ENCODE data around the gene TFCP2L1.

TFCP2L1 gene

DNA sequence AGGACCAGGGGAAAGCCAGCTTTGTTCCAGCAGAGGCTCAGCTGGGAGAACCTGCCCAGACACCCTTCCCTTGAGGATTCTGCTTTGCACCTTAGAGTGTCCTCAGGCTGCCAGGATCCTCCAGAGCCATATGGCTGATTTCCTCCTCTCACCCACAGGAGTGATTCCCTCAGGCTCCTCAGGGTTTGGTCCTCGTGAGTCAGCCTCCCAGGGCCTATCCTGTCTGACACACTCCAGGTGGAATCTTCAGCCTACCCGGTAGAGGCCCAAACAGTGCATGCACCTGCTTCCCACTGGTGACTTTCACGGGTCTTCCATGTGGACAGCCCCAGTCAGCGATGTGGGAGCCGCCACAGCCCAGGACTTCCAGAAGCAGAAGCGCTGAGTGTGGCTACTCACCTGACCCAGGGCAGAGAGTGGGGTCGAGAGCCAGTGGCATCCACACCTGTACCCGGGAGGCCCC, 73.3 kb downstream of the TFCP2L1 start:
- TF ChIP-seq, protein P1, sequence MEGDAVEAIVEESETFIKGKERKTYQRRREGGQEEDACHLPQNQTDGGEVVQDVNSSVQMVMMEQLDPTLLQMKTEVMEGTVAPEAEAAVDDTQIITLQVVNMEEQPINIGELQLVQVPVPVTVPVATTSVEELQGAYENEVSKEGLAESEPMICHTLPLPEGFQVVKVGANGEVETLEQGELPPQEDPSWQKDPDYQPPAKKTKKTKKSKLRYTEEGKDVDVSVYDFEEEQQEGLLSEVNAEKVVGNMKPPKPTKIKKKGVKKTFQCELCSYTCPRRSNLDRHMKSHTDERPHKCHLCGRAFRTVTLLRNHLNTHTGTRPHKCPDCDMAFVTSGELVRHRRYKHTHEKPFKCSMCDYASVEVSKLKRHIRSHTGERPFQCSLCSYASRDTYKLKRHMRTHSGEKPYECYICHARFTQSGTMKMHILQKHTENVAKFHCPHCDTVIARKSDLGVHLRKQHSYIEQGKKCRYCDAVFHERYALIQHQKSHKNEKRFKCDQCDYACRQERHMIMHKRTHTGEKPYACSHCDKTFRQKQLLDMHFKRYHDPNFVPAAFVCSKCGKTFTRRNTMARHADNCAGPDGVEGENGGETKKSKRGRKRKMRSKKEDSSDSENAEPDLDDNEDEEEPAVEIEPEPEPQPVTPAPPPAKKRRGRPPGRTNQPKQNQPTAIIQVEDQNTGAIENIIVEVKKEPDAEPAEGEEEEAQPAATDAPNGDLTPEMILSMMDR (IDR thresholded peaks at IDR 0.05; ENCODE audit: low read depth, low read length, missing control alignments), result no peak
- DNase-seq (ENCODE audit: low read depth), result no peak
- no peak overlapping the region for H3K4me3 ChIP-seq (ENCODE audit: low read depth, low read length)

DNA sequence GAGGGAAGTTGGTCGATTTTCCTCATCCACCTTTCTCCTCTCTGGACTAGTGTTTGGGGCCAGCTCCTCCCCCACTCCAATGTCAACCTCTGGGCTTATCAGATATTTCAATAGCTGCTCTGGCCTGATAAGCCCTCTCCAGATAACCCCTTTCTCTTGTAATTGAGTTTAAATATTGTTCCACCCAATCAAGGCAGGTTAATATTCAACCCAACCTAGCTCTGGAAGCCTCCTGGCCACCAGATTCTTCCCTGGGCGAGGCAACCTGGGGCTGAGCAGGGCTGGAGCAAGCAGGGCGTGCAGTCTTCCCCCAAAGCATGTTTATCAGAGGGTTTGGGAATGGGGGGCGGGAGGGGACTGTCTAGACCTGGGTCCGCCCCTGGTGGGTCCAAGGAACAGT, 73.8 kb downstream of the TFCP2L1 start:
- DNase-seq (ENCODE audit: low read depth), result no peak
- TF ChIP-seq, protein P1 (IDR thresholded peaks at IDR 0.05; ENCODE audit: low read depth, low read length, missing control alignments), result no peak
- H3K4me3 ChIP-seq (ENCODE audit: low read depth, low read length), result no peak overlapping the region

DNA sequence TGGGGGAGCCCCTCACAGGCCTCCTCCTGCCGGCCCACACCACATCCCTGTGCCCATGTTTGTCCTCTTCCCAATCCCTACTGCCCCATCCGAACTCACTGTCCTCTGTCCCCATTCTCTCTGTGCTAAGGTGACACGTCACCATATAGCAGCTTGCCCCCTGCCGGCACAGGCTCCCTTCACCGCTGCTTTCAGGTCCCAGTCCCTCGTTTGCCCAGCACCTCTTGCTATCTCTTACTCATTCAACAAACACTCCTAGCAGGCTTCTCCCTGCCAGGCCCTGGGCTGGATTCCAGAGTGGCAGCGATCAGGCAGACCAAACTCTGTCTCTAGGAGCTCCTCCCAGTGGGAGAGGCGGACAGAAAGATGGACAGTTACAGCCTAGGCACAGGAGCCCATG, 74.3 kb downstream of the TFCP2L1 start:
- H3K4me3 ChIP-seq (ENCODE audit: low read depth, low read length), result no peak overlapping the region
- TF ChIP-seq, protein P1 (IDR thresholded peaks at IDR 0.05; ENCODE audit: low read depth, low read length, missing control alignments), result no peak
- DNase-seq (ENCODE audit: low read depth), result no peak

DNA sequence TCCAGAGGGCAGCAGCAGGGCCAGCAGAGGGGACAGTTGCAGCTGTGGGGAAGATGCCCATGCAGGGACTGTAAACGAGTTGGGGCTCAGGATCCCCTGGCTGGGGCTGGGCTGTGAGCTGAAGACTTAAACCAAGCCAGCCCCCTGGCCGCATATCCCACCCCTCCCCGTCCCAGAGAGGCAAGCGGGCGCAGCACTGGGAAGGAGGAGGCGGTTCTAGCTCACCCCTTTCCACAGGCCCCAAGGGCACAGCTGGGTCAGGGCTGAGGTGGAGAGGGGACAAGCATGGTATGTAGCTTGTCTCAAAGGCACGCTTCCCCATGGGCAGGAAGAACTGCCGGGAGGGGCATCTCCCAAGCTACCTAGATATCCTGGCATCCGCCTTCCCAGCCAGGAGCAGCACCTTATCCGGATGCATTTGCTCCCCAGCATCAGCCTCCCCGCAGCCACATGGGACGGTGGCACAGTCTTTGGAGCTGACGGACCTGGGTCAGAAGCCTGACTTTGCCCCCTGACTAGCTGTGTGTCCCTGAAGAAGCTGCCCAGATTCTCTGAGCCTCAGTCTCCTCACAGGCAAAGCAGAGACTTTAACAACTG, 75.9 kb downstream of the TFCP2L1 start:
- TF ChIP-seq, protein P1 (IDR thresholded peaks at IDR 0.05; ENCODE audit: low read depth, low read length, missing control alignments), result no peak
- no peak overlapping the region for H3K4me3 ChIP-seq (ENCODE audit: low read depth, low read length)
- DNase-seq (ENCODE audit: low read depth), result no peak

DNA sequence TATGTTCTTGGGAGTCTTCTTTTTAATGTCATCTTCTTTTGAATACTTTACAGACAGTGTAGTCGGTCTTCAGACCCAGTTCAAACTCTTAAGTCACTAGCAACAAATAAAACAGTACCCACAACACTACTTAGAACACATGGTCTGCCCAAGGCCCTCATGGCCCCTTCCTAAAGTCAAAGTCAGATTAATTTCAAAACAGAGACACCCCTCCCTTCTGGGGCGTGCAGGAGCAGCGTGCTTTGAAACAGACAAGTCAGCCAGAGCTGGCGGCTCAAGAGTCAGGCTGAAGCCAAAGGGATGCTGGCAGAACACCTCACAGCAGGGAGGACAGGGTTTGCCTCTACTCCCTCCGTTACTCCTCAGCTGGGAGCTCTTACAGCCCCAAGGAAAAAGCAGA, 77.5 kb downstream of the TFCP2L1 start:
- TF ChIP-seq, protein P1 (IDR thresholded peaks at IDR 0.05; ENCODE audit: low read depth, low read length, missing control alignments), result no peak
- H3K4me3 ChIP-seq (ENCODE audit: low read depth, low read length), result no peak overlapping the region
- no peak for DNase-seq (ENCODE audit: low read depth)

DNA sequence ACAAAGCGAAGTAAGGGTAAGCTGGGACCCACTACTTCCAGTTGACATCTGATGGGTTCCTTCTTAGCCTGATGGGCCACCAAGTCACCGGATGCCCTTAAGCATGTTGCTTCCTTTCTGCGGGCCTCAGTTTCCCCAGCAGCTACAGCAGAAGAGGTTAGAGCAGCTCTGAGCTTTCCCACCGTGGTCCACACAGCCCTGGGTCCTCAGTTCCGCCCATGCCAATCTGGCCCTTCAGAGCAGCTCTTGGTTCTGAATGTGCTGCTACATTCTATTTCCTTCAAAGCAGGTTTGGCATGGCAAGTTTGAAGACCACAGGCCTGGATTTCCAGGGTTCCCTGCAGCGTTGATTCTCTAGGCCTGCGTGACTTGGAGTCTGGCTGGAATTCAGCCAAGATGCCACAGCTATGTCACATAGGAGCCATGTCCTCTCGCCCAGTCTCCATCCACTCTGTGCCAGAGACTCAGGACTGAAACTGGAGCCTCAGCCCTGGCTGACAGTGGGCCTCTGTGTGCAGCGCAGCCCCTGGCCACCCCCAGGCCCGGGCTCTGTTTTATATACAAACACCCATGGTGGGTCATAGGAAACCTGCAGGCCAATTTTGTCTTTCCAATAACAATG, 79.6 kb downstream of the TFCP2L1 start:
- H3K4me3 ChIP-seq (ENCODE audit: low read depth, low read length), result no peak overlapping the region
- no peak for DNase-seq (ENCODE audit: low read depth)
- TF ChIP-seq, protein P1 (IDR thresholded peaks at IDR 0.05; ENCODE audit: low read depth, low read length, missing control alignments), result no peak
